GM18951 (cell line): ENCODE measurements around the gene TNS1.

Experiments used
- POLR2A ChIP-seq: IDR thresholded peaks from 4 replicates; pipeline ENCODE4 v1.6.1; 2011; ENCODE audit warnings: mild to moderate bottlenecking; ENCODE audit not compliant: insufficient read length, insufficient read depth; ENCODE audit errors: extremely low read depth
- in situ Hi-C: fragments of 300-500 bp; cut with MboI; formaldehyde crosslinking; loops from one replicate; pipeline ENCODE4 v1.12.0; 2022; ENCODE audit warnings: low sequenced_read_pairs, mixed read lengths, inconsistent platforms; ENCODE audit not compliant: unreplicated experiment

The TNS1 gene

DNA sequence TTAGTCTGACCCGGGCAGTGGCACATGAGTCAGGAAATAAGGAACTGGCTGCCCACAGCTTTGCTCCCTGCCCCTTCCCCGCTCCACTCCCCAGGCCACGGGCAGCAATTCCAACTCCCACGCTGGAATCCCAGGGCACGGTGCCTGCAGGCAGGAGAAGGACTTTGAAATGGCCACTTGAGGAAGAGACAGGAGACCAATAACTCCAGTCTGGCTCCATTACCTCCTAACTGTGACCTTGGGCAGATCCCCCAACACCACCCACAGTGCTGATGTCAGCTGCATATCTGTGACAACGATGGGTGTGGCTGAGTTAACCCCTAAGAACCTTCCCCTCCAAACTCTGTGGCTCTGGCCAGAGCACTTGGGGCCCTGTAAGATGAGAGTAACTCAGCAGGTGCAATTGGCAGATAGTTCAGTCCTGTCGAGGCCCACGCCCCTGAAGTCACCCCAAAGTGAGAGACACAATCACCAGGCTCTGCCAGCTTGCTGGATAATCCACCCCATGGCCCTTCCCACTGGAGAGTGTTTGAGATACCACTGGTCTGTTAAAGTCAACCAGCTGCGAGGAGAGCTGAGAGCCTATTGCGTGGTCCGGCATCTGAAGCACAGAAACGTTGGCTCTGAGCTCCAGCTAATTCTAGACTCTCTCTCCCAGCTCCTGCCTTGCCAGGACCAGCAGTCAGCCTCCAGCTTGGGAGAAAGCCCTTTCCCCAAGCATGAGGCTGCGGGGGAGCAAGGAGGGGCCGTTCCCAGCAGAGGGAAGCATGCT, 175.2 kb downstream of the TNS1 start:
- in situ Hi-C loops: no loop called here
- TF ChIP-seq POLR2A: no peak

DNA sequence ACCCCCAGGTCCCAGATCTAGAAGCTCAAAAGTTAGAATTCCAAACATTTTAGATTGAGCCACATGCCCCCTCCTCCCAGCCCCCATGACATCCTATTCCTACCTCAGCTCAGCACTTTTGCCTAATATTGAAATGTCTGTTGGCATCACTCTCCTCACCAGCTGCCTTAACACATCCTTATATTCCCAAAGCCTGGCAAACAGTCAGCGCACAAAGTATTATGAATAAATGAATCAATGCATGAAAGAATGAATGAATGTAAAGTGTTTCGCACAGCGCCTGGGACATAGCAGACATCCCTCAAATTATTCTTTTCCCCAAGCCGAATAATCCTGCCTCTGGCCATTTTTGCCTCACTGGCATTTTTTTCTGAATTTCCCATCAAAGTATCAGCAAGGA, 175.8 kb downstream of the TNS1 start:
- in situ Hi-C loops: no loop called here
- TF ChIP-seq POLR2A: no peak

DNA sequence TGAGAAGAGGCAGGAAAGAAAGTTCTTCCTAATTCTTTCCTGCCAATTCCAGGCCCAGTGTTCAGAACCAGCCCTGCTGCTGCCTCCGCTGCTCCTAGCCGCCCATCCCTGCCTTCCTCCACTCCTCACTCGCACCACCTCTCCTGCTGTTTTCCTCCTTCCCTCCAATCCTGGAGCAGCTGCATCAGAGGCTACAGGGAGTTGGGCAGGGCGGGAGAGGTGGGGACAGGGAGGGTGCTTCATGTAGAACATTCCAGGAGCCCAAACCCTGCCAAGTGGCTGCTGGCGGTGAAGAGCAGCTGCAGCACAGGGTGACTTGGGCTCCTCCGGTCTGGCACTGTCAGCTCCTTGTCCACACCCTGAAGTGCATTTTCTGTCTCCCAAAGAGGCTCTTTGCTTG, 176.3 kb downstream of the TNS1 start:
- TF ChIP-seq POLR2A: no peak
- in situ Hi-C loops: no loop called here

DNA sequence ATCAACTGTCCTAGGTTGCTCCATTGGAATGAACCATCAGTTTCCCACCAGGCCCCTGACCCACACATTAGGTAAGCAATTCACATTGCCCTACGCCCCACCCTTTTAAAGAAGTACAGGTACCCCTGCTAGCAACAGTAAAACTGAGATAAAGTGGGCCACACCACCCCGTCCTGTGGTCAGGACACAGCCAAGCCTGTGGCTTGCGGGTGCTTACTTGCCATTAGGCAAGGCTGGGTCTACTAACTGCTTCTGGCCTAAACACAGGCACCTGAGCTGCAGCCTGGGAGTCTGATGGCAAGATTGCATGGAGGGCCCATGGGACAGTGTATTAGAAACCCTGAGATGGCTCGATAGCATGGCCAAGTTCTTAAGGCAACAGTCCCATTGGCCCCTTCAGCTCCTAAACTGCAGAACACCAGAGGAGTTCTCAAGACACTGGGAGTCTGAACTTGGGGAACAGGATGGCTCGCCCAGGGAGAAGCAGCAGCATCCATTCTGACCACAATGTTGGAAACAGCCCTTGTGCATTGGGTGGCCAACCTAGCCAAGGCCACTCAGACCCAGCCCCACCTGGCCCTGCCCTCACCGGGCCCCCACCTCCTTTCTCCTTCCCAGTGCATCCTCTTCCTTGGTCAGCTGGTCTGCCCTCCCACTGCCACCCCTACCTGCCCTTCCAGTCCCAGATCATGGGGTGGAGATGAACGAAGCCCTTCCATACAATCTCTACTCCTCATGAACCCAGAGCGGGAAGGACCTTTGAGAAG, 177.1 kb downstream of the TNS1 start:
- in situ Hi-C loops: no loop called here
- no peak for TF ChIP-seq POLR2A

DNA sequence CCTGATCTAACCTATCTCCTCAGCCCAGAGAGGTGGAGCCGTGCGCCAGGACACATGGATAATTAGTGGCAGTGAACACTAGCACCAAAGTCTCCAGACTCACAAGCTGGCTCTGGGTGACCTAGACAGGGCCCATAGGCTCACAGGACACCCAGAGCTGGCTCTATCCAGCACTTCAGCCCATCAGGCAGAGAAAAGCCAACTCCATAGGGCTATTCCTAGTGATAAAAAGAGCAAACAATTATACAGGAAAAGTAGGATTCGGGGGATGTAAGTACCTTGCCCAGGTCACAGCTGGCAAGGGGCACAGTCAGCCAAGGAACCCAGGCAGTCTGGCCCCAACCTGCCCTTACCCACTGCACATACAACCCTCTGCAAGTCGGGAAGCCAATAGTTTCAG, 178.6 kb downstream of the TNS1 start:
- TF ChIP-seq POLR2A: no peak
- in situ Hi-C loops: no loop called here

DNA sequence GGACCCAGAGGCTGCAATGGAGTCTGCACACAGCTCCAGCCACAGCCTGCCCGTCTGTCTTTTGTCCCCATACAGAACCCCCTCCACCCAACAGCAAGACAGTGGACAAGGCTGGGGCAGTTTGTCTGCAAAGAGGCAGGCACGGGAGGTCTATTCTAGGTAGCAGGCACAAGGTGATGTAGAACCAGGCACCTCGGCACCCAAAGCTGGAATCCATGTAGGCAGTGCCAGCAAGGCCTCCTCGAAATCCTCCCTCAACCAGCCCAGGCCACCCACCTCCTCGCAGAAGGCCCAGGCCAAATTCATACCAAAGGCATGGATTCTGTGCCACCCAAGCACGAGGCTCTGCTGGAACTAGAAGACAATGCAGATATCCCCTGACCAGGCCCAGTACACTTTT, 179.2 kb downstream of the TNS1 start:
- in situ Hi-C loops: no loop called here
- no peak for TF ChIP-seq POLR2A

DNA sequence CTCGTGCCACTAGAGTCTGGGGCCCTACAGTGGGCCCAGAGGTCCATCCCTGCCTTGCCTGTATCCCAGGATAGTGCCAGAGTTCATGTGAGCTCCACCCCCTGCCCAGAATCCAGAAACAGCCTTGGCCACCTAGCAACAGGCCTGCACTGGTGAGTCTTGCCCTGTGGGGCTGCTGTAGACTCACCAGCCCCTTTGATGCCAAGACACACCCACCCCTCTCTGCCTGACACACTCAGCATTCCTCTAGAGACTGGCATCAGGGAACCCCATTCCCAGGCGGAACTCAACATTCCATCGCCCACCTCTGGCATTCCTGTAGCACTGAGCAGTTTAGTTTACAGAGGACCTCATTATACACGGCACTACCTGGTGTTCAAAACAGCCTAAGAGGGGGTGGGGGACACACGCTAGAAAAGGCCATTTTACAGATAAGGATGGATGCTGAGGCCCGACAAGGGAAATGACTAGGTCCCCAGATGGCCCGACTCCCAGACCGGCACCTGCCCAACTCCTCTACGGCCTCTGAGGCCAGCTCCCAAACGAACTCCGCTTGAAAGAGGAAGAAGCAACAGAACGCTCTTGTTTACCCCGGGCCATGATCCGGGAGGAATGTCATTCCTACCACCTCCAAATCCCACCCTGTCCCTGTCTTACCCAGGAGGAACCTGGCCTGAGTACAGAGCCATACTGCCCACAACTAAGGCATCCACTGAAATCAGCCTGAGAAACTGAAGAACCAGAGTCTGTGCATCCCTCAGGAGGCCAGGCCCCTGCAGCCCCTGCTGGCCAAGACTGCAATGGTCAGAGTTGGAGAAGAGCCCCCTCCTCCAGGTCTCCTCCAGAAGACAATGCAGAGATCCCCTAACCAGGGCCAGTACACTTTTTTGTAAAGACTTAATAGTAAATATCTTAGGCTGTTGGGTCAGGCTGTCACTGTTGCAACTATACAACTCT, 180.2 kb downstream of the TNS1 start:
- no peak for TF ChIP-seq POLR2A
- in situ Hi-C loops: no loop called here

GRCh38 chr2:217821536-217822147, 181.2 kb downstream of the TNS1 start:
- no peak for TF ChIP-seq POLR2A
- in situ Hi-C loops: no loop called here

DNA sequence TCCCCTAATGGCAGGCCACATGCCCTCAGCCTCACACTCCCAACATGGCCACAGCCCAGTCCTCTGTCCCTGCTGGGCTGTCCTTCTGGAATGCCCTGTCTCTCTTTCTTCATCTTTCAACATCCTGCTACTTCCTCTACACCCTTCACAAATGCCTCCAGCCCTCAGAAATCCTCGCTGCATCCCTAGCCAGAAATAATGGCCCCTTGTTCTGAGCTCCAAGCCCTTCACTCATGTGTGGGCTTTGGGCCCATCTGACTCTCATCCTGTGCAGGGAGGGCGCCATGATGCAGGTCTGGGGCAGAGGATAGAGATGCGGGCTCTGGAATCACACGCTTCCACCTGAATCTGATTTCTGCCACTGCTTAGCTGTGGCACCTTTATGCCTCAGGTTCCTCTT, 181.9 kb downstream of the TNS1 start:
- in situ Hi-C loops: no loop called here

DNA sequence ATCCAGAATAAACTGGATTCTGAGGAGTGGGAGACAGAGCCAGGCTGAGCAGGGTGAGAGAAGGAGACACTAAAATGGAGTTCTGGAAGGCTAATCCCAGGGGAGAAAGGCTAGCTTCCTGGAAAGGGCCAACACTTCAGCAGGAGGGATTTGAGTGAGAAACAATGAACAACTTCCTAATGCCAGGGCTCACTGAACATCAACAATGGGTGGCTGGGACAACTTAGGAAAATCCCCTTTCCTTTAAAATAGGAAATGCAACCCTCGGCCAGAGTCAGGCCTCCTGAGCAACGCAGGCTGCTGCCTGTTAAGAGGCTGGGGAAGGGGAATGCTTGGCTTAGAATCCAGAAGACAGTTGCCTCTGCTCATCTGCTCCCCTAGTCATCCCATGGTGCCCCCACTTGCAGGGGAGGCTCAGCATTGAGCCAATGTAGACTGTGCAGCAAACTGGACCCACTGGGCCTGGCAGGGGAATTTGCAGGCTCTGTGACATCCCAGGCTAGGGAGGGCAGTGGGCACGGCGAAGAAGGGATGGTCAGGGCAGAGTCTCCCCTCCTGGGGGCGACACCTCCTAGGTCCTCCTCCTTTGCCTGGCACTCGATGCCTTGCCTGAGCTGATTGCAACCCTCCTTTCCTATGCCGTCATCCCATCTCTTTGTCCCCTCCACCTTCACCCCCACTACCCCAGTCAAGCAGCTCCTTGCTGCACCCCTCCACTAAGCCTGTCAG, 182.5 kb downstream of the TNS1 start:
- in situ Hi-C loops: no loop called here
- TF ChIP-seq POLR2A: no peak

More for the DNA sequence above, 181.9 kb downstream of the TNS1 start:
- no peak for TF ChIP-seq POLR2A

DNA sequence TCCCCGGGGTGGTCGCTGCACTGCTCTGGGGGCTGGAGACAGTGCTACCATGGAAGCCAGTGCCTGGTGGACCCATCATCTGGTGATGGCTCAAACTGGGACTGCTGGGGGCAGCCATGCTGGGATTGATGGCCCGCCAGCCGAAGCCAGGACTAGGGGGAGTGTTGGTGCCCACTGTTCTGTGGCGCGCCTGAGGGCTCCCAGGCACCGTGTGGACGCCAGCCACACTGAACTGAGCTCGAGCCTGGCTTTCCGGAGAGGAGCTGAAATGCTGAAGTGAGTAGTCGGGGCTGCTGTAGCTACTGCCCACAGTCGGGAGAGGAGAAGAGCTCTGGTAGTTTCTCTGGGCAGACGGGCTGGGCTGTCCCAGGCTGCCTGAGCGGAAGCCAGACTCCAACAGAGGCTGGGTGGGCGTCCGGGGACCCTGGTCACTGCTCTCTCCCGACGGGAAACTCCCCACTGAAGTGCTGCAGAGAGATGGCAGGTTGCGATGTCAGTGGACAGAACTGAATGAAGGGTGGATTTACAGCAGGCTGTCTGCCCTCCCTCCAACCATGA, 184.4 kb downstream of the TNS1 start:
- in situ Hi-C loops: no loop called here
- no peak for TF ChIP-seq POLR2A
